Heart left ventricle (tissue), 13 donors: ENCODE data around the gene SCLY.

ENCODE experiments used
- CTCF ChIP-seq, 12 donors: fragments of 200-600 bp; sonication (generic) in 4 of 12; IDR thresholded peaks; one replicate each; pipeline versions ENCODE4 v1.5.0 to v1.8.0; 2018 to 2022; ENCODE audit warnings: antibody characterized with exemption in 12 of 12, mild to moderate bottlenecking in 5 of 12
- POLR2A ChIP-seq, 2 donors: fragments of 450-650 bp; IDR thresholded peaks; one replicate each; pipeline ENCODE4 v1.6.1; 2017; ENCODE audit warnings: antibody characterized with exemption in 2 of 2, mild to moderate bottlenecking in 2 of 2, moderate library complexity in 2 of 2
- donor health status: ischemic (EF 13 %, LVEDD 7.1; RV severe dilation, severe dysfunction).
- donor health status: DM: no; HTN: yes; CAD: no.
- donor health status: DM: no; HTN: no; CAD: no.
- donor health status: ischemic (EF 25% LVEDD 6.9; RV normal size, moderate dysfunction).
- donor health status: ischemic (EF 25% LVEDD 5.7; RV mildly dilated, moderate dysfunction).
- donor health status: ischemic (EF 35%, LVEDD 5.7; RV mildly dilated, moderate dysfunction).
- donor health status: nonischemic (EF 11% LVEDD 7.7; RV severe dilation, severe dysfunction).
- donor health status: DM: yes; HTN: yes; CAD: no.
- donor health status: PGD.
- donor health status: ischemic (EF 29% LVEDD 5.4; RV normal size, mild dysfunction).
- donor health status: nonischemic (EF 23%, LVEDD 6.1; RV moderate dilation, normal function).

- no peak for TF ChIP-seq CTCF (IDR thresholded peaks at IDR 0.05)
- no peak for TF ChIP-seq POLR2A (IDR thresholded peaks at IDR 0.05)
Measured at GRCh38 chr2:238022594-238023157, 38.1 kb upstream of the SCLY start.
